Measurements from ENCODE around the gene TBX19. TPM values are rescaled to one million over a fixed set of nuclear protein-coding genes. Genes with fewer than 3 reads are reported as not detected.
A peak's percentile ranks its signal among the peaks of the same experiment; 100 is the strongest.

TBX19 gene
- polyA plus RNA-seq, 1 donor (not counting 4 experiments of a cell fraction or from before 2014, with no cell fraction given), result 0.93 TPM

GRCh38 chr1:168236836-168237611 is 43.7 kb upstream of the TBX19 start:
- FAIRE-seq, result no peak
- Histone ChIP-seq H3K9ac (ENCODE audit: control insufficient read depth, extremely low read depth, insufficient read depth, low read length) (no peak overlapping the region), H3K4me3 (ENCODE audit: control insufficient read depth in 2 of 3, extremely low read depth in 1 of 3, insufficient read depth in 2 of 3, low read depth in 1 of 3, low read length in 3 of 3) (no peak overlapping the region), H3K9me1 (ENCODE audit: control insufficient read depth, extremely low read depth, insufficient read depth, low read length) (no peaks in the 10 kb centered on the region), H3K9me3 (ENCODE audit: control insufficient read depth, low read depth, low read length) (no peaks in the 10 kb centered on the region), H2AFZ (ENCODE audit: control insufficient read depth, low read length) (no peak overlapping the region), H3K79me2 (ENCODE audit: control insufficient read depth, insufficient read depth, low read length) (peaks cover 3% of the 10 kb centered on the region), H4K20me1 (ENCODE audit: control insufficient read depth, extremely low read depth, insufficient read depth, low read length) (no peaks in the 10 kb centered on the region), H3K27me3 (ENCODE audit: control insufficient read depth, extremely low read depth, insufficient read depth, low read length) (no peaks in the 10 kb centered on the region), H3K4me1 (ENCODE audit: control insufficient read depth, extremely low read depth, insufficient read depth, low read length) (no peaks in the 10 kb centered on the region), H3K4me2 (ENCODE audit: control insufficient read depth, extremely low read depth, insufficient read depth, low read depth, low read length) (no peak overlapping the region), H3K36me3 (ENCODE audit: control insufficient read depth in 2 of 2, extremely low read depth in 1 of 2, insufficient read depth in 2 of 2, low read length in 2 of 2) (peaks cover 19 to 37% of the 10 kb centered on the region in 2 experiments), H3K27ac (ENCODE audit: control insufficient read depth, insufficient read depth, low read length) (no peak overlapping the region)
- no peak for DNase-seq (ENCODE audit: low read depth, low spot score)
- TF ChIP-seq EZH2 (IDR thresholded peaks at IDR 0.05; ENCODE audit: low read length) (no peak), CTCF (optimal IDR thresholded peaks at IDR 0.05 in 1 of 3, IDR thresholded peaks at IDR 0.05 in 1 of 3, conservative IDR thresholded peaks at IDR 0.05 in 1 of 3; ENCODE audit: extremely low read depth in 1 of 3, insufficient read depth in 2 of 3, low read length in 3 of 3) (peak in 1 of 3 experiments; percentile 27)
- dilution Hi-C loops (cut with MboI; ENCODE audit: extremely low pct_ligation_motif_present, low sequenced_read_pairs), result no loop called here

GRCh38 chr1:168243198-168243597 is 37.5 kb upstream of the TBX19 start:
- H3K4me3 ChIP-seq (ENCODE audit: control insufficient read depth in 2 of 3, extremely low read depth in 1 of 3, insufficient read depth in 2 of 3, low read depth in 1 of 3, low read length in 3 of 3), result no peak overlapping the region
- DNase-seq (ENCODE audit: low read depth, low spot score), result no peak
- H3K9me1 ChIP-seq (ENCODE audit: control insufficient read depth, extremely low read depth, insufficient read depth, low read length), result no peaks in the 10 kb centered on the region
- H4K20me1 ChIP-seq (ENCODE audit: control insufficient read depth, extremely low read depth, insufficient read depth, low read length), result no peaks in the 10 kb centered on the region
- H3K4me1 ChIP-seq (ENCODE audit: control insufficient read depth, extremely low read depth, insufficient read depth, low read length), result no peaks in the 10 kb centered on the region
- no peak overlapping the region for H2AFZ ChIP-seq (ENCODE audit: control insufficient read depth, low read length)
- peaks cover 24% of the 10 kb centered on the region in 2 experiments for H3K36me3 ChIP-seq (ENCODE audit: control insufficient read depth in 2 of 2, extremely low read depth in 1 of 2, insufficient read depth in 2 of 2, low read length in 2 of 2)
- no peaks in the 10 kb centered on the region for H3K9me3 ChIP-seq (ENCODE audit: control insufficient read depth, low read depth, low read length)
- no peak overlapping the region for H3K4me2 ChIP-seq (ENCODE audit: control insufficient read depth, extremely low read depth, insufficient read depth, low read depth, low read length)
- no peak overlapping the region for H3K9ac ChIP-seq (ENCODE audit: control insufficient read depth, extremely low read depth, insufficient read depth, low read length)
- TF ChIP-seq EZH2 (IDR thresholded peaks at IDR 0.05; ENCODE audit: low read length), result no peak
- peaks cover 12% of the 10 kb centered on the region for H3K79me2 ChIP-seq (ENCODE audit: control insufficient read depth, insufficient read depth, low read length)
- H3K27me3 ChIP-seq (ENCODE audit: control insufficient read depth, extremely low read depth, insufficient read depth, low read length), result no peaks in the 10 kb centered on the region
- H3K27ac ChIP-seq (ENCODE audit: control insufficient read depth, insufficient read depth, low read length), result no peak overlapping the region
- FAIRE-seq, result no peak
- dilution Hi-C loops (cut with MboI; ENCODE audit: extremely low pct_ligation_motif_present, low sequenced_read_pairs), result no loop called here

Data from keratinocyte (primary cell).